HCT116 (cell line): ENCODE results near the gene VDAC2. TPM values are rescaled to one million over a fixed set of nuclear protein-coding genes. Genes with fewer than 3 reads are reported as not detected.

Source experiments
- ATAC-seq: fragments of 200-7000 bp; cut with Tn5 transposase; 2 replicates; pipeline ENCODE4 v1.9.1; 2020; ENCODE audit warnings: mild to moderate bottlenecking, moderate library complexity
- BruUV-seq: library from RNA; stranded (reverse); fragments of 400-500 nt; replicated peaks from 2 replicates; lab custom pipeline; 2021; lab: Mats Ljungman, UMichigan
- CTCF ChIA-PET: fragments of 300-600 bp; sonication (Branson Sonifier 250); formaldehyde crosslinking; loops from one replicate; lab custom pipeline; 2021; ENCODE audit warnings: antibody characterized with exemption; lab: Charles Lee
- POLR2A ChIA-PET: fragments of 300-600, 350-600 bp; sonication (Branson Sonifier 250); formaldehyde crosslinking; loops from one replicate; lab custom pipeline; 2021; ENCODE audit warnings: antibody characterized with exemption; lab: Charles Lee
- RAD21 ChIA-PET, 2 experiments: fragments of 300-600 bp; sonication (Branson Sonifier 250); formaldehyde crosslinking; loops; one replicate each; lab custom pipeline; 2023; ENCODE audit warnings: low total read pairs in 2 of 2; ENCODE audit not compliant: uncharacterized antibody in 2 of 2, unreplicated experiment in 2 of 2, low non-redundant PET in 1 of 2; lab: Charles Lee
- DNase-seq: peaks from one replicate; pipeline ENCODE4 v3.0.0-alpha.2; 2010; ENCODE audit warnings: low read depth, low spot score
- H2AFZ ChIP-seq: fragments of 200-600 bp; shearing (Covaris generic), sonication (generic); 2 replicates; pipeline ENCODE4 v1.6.1; 2017; ENCODE audit warnings: low read depth, mixed run types, mixed read lengths, antibody characterized with exemption, low read length; ENCODE audit not compliant: poor library complexity, severe bottlenecking
- H3K27ac ChIP-seq: 2 replicates; pipeline ENCODE4 v1.5.1; 2012; ENCODE audit warnings: low read depth, low read length
- H3K27me3 ChIP-seq: fragments of 200-600 bp; sonication (generic); 2 replicates; pipeline ENCODE4 v1.6.1; 2016; ENCODE audit warnings: mixed run types, low read length, mixed read lengths; ENCODE audit not compliant: insufficient read depth
- H3K36me3 ChIP-seq, 2 experiments: fragments of 200-500 bp in 1 of 2; fragments of 200-600 bp in 1 of 2; sonication (Bioruptor generic) in 1 of 2; sonication (generic) in 1 of 2; 2 replicates each; pipeline versions ENCODE4 v1.5.1 to v1.6.1; 2014 to 2016; ENCODE audit warnings: low read length in 2 of 2, inconsistent platforms in 1 of 2, mixed read lengths in 1 of 2, mixed run types in 1 of 2; ENCODE audit not compliant: insufficient read depth in 2 of 2, control insufficient read depth in 1 of 2
- H3K4me1 ChIP-seq, 2 experiments: fragments of 200-600 bp in 1 of 2; sonication (generic) in 1 of 2; 2 replicates each; pipeline versions ENCODE4 v1.5.1 to v1.6.1; 2012 to 2017; ENCODE audit warnings: low read length in 2 of 2, inconsistent platforms in 1 of 2, mild to moderate bottlenecking in 1 of 2, mixed read lengths in 1 of 2, mixed run types in 1 of 2, moderate library complexity in 1 of 2; ENCODE audit not compliant: insufficient read depth in 2 of 2, control insufficient read depth in 1 of 2
- H3K4me2 ChIP-seq: fragments of 200-600 bp; sonication (generic); 2 replicates; pipeline ENCODE4 v1.6.1; 2017; ENCODE audit warnings: mixed run types, low read length, mixed read lengths
- H3K4me3 ChIP-seq, 2 experiments: fragments of 200-600 bp in 1 of 2; sonication (generic) in 1 of 2; replicated peaks in 1 of 2; 2 replicates each; pipeline ENCODE4 v1.5.1; 2011 to 2016; ENCODE audit warnings: low read length in 2 of 2, control low read depth in 1 of 2, low read depth in 1 of 2, mild to moderate bottlenecking in 1 of 2, mixed read lengths in 1 of 2, mixed run types in 1 of 2
- H3K79me2 ChIP-seq: fragments of 200-600 bp; sonication (generic); 2 replicates; pipeline ENCODE4 v1.6.1; 2017; ENCODE audit warnings: mild to moderate bottlenecking, mixed run types, low read length, moderate library complexity, mixed read lengths; ENCODE audit not compliant: insufficient read depth
- H3K9ac ChIP-seq: fragments of 200-600 bp; sonication (generic); 2 replicates; pipeline ENCODE4 v1.6.1; 2016; ENCODE audit warnings: low read length, mixed read lengths
- H3K9me2 ChIP-seq: fragments of 200-600 bp; sonication (generic), shearing (Covaris generic); 2 replicates; pipeline ENCODE4 v1.6.1; 2017; ENCODE audit warnings: mixed run types, mild to moderate bottlenecking, moderate library complexity; ENCODE audit not compliant: insufficient read depth
- H3K9me3 ChIP-seq, 2 experiments: fragments of 200-500 bp in 1 of 2; fragments of 200-600 bp in 1 of 2; sonication (Bioruptor generic) in 1 of 2; sonication (generic) in 1 of 2; 2 replicates each; pipeline ENCODE4 v1.6.1; 2014 to 2017; ENCODE audit warnings: low read length in 2 of 2, mixed read lengths in 2 of 2, inconsistent platforms in 1 of 2, low read depth in 1 of 2, mild to moderate bottlenecking in 1 of 2, mixed run types in 1 of 2, moderate library complexity in 1 of 2; ENCODE audit not compliant: control insufficient read depth in 1 of 2, insufficient read depth in 1 of 2
- H4K20me1 ChIP-seq: fragments of 200-600 bp; sonication (generic), shearing (Covaris generic); 2 replicates; pipeline ENCODE4 v1.6.1; 2017; ENCODE audit warnings: mixed run types, mild to moderate bottlenecking, moderate library complexity; ENCODE audit not compliant: insufficient read depth
- CBX3 ChIP-seq: IDR thresholded peaks from 2 replicates; pipeline ENCODE4 v1.6.1; 2012; ENCODE audit warnings: low read depth
- EGR1 ChIP-seq: IDR thresholded peaks from 2 replicates; pipeline ENCODE4 v1.6.1; 2012; ENCODE audit warnings: low read depth
- ELF1 ChIP-seq: IDR thresholded peaks from 2 replicates; pipeline ENCODE4 v1.6.1; 2012; ENCODE audit warnings: low read depth, borderline replicate concordance
- EZH2 ChIP-seq: fragments of 200-600 bp; sonication (generic); IDR thresholded peaks from 2 replicates; pipeline ENCODE4 v1.6.1; 2017; ENCODE audit warnings: antibody characterized with exemption, mixed run types
- EZH2phosphoT487 ChIP-seq: fragments of 200-600 bp; IDR thresholded peaks from 2 replicates; pipeline ENCODE4 v1.6.1; 2018; ENCODE audit warnings: antibody characterized with exemption, borderline replicate concordance
- MAX ChIP-seq: IDR thresholded peaks from 2 replicates; pipeline ENCODE4 v1.6.1; 2012
- POLR2A ChIP-seq: IDR thresholded peaks from 2 replicates; pipeline ENCODE4 v1.7.0; 2011; ENCODE audit warnings: borderline replicate concordance; ENCODE audit not compliant: insufficient read depth, insufficient read length; ENCODE audit errors: extremely low read depth
- SIN3A ChIP-seq: IDR thresholded peaks from 2 replicates; pipeline ENCODE4 v1.6.1; 2012; ENCODE audit warnings: low read depth
- SP1 ChIP-seq: IDR thresholded peaks from 2 replicates; pipeline ENCODE4 v1.6.1; 2012; ENCODE audit warnings: low read depth
- SRF ChIP-seq: IDR thresholded peaks from 2 replicates; pipeline ENCODE4 v1.6.1; 2012; ENCODE audit warnings: low read depth
- YY1 ChIP-seq: IDR thresholded peaks from 2 replicates; pipeline ENCODE4 v1.6.1; 2011; ENCODE audit warnings: low read length, low read depth, moderate library complexity, mild to moderate bottlenecking; ENCODE audit not compliant: insufficient replicate concordance; ENCODE audit errors: extremely low read depth
- ZFX ChIP-seq: fragments of 450-650 bp; IDR thresholded peaks from 2 replicates; pipeline ENCODE4 v1.6.1; 2017
- ZNF274 ChIP-seq: fragments of 200-500 bp; sonication (Bioruptor generic); IDR thresholded peaks from 2 replicates; pipeline ENCODE4 v1.6.1; 2014; ENCODE audit warnings: mild to moderate bottlenecking, low read depth, low read length, inconsistent platforms
- intact Hi-C: fragments of 100-400 bp; cut with micrococcal nuclease; formaldehyde crosslinking; loops from 2 replicates; pipeline ENCODE4 v1.10.0; 2022
- total RNA-seq: library from RNA; stranded (reverse); gene quantifications from one replicate; pipeline ENCODE4 v1.2.1, GENCODE V29; 2021; ENCODE audit not compliant: unreplicated experiment

Gene VDAC2
- total RNA-seq, 1 experiment from 2014 or later = 289 TPM

GRCh38 chr10:75211007-75211691 is 553 bp downstream of the VDAC2 start:
- CTCF ChIA-PET = interaction anchor here (0.5 to 1.3 kb wide), 3 partner anchors 19 to 918 kb away, joined by 4 to 7 read pairs (median 4); partner anchors contain the start of gene COMTD1
- peak overlapping the region; percentile 84 for H3K27ac ChIP-seq
- TF ChIP-seq SRF (no peak), MAX (no peak), SP1 (no peak), ZFX (peak; percentile 83), EZH2phosphoT487 (no peak), EZH2 (no peak), ZNF274 (no peak), ELF1 (no peak), EGR1 (no peak), POLR2A (no peak), CBX3 (no peak), SIN3A (0 out of 2 replicates have a peak, but pooled peaks have one; percentile 23), YY1 (peak; percentile 73)
- no peak for DNase-seq
- no peaks in the 10 kb centered on the region for H3K9me2 ChIP-seq
- H3K9me3 ChIP-seq = no peaks in the 10 kb centered on the region
- H3K4me3 ChIP-seq = peak overlapping the region; percentile 85
- H3K4me2 ChIP-seq = peak overlapping the region; percentile 95
- no TSS peak for BruUV-seq
- H4K20me1 ChIP-seq = peaks cover 16% of the 10 kb centered on the region; the same call in 1 of the 2 replicates
- H3K36me3 ChIP-seq = peaks cover 20 to 43% of the 10 kb centered on the region in 2 experiments
- intact Hi-C loops = no loop called here
- peaks cover 56% of the 10 kb centered on the region for H3K79me2 ChIP-seq
- no peaks in the 10 kb centered on the region for H3K27me3 ChIP-seq
- peaks cover 21 to 50% of the 10 kb centered on the region in 2 experiments for H3K4me1 ChIP-seq
- POLR2A ChIA-PET = interaction anchor here (0.6 to 3.3 kb wide), 7 partner anchors 10 to 24 kb away, joined by 3 to 14 read pairs (median 4); partner anchors contain the start of gene COMTD1
- RAD21 ChIA-PET = no interaction called here
- no peak overlapping the region for H2AFZ ChIP-seq
- H3K9ac ChIP-seq = peak overlapping the region; percentile 99
- ATAC-seq = peak; percentile 49
